CD4-positive, alpha-beta T cell treated with Interleukin-4 for 1 hour (primary cell): ENCODE results near the gene MTG2.

Experiments
- DNase-seq, 2 donors: peaks; one replicate each; pipeline ENCODE4 v3.0.0-alpha.2; 2020 to 2022

The MTG2 gene

DNA sequence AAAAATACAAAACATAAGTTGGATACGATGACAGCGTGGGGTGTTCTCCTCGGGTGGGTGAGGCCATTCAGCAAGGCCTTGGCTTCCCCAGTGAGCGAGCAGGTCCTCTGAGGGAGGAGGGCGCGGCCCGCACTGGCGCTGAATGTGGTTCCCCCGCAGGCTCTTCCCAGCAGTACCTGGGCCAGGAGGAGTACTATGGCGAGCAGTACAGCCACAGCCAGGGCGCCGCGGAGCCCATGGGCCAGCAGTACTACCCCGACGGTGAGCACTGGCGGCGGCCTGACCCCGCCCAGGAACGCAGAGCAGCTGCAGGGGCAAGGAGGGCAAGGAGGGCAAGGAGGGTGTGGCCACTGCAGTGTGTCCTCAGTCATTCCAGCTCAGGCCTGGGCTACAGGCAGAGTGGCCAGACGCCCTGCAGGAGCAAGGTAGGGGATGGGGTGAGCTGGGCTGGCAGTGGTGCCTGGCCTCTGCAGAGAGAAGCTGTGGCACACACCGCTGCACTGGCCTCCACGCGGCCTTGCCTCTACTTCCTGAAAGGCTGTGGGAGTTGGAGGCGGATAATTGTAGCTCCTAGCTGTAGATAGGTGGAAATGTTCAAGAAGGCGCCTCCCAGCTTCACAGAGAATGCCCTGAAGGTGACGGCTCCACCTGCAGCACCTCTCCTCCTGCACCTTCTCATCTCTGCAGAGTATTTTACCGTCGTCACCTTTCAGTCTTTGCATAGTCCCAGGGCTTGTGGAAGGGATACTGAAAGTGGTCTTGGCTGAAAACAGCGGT, 18.7 kb upstream of the MTG2 start:
- no peak for DNase-seq

DNA sequence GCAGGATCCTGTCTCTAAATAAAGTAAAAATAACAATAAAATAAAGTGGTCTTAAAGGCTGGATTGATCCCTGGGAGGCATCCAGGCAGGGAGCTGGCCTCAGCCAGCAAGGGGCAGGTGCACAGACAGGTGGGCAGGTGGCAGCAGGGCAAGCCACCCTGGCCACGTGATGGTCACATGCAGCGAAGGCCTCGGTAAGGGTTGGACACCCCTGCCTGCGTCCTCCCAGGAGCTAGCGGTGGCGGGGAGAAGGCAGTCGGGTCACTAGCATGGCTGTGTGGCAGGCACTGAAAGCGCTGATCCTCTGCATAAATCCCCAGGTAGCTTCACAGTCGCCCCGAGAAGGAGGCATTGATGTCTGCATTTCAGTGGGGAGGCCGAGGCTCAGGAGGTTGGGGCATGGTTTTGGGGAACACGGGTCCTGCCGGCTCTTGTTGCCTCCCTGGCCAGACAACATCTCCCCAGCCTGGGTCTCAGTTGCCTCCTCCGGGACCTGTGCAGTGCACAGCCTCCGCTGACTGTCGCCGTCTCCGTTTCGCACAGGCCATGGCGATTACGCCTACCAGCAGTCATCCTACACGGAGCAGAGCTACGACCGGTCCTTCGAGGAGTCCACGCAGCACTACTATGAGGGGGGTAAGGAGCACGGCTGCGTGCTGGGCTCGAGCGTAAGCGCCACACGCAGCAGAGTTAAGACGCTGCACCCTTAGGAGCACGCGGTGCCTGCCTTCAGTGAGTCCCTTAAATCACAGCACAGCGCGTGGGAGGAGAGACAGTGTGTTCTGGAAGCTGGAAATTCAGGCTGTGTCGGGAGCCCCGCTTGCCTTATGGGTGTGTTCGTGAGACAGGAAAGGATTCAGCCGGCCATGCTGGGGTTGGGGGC, 17.7 kb upstream of the MTG2 start:
- no peak for DNase-seq

- DNase-seq = no peak
These were observed 16.9 kb upstream of the MTG2 start for GRCh38 chr20:62165762-62166399.

GRCh38 chr20:62167474-62167873, 15.4 kb upstream of the MTG2 start:
- no peak for DNase-seq

DNA sequence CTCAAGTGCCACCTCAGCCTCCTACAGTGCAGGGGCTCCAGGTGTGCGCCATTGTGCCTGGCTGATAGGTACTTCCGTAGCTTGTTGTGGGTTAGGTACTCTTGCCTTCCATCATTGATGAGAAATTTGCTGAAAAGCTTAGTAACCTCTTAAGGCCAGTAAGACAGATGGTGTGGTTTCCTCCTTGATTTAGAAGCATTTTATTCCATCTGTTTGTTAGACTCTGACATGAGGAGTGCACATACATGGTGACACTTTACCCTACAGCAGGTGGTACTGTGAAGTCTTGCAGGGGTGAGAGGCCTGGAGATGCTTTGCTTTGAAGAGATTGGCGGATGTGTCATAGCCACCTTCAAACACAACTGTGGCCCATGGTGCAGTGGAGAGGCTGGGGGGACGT, 14.8 kb upstream of the MTG2 start:
- no peak for DNase-seq

- DNase-seq = no peak
These were observed 13.9 kb upstream of the MTG2 start for GRCh38 chr20:62168890-62169435.

DNA sequence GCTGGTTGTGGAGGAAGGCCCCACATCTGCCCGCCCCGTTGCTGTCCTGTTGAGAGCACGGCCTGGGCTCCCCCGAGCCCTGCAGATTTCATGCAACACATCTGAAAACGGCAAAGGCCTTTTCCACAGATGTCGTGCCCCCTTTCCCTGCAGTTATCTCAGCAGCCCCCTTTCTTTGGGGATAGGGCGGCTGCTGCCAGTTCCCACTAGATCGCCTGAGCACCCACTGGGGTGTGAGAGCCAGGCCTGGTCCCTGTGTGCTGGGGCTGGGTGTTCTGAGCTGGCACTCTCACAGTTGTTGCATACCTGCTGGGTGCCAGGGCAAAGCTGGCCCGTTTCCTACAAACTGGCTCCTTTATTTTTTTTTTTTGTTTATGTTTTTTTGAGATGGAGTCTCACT, 12.3 kb upstream of the MTG2 start:
- no peak for DNase-seq

GRCh38 chr20:62171245-62171644, 11.6 kb upstream of the MTG2 start:
- no peak for DNase-seq

DNA sequence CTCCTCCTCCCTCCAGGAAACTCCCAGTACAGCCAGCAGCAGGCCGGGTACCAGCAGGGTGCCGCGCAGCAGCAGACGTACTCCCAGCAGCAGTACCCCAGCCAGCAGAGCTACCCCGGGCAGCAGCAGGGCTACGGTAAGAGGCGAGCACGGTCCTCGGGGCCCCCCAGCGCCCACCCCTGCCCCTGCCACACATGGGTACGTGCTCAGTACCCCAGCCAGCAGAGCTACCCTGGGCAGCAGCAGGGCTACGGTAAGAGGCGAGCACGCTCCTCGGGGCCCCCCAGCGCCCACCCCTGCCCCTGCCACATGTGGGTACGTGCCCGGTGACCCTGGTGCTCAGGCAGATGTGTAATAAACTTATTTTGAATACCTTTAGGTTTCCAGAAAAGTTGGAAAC, 10.2 kb upstream of the MTG2 start:
- DNase-seq = no peak

DNA sequence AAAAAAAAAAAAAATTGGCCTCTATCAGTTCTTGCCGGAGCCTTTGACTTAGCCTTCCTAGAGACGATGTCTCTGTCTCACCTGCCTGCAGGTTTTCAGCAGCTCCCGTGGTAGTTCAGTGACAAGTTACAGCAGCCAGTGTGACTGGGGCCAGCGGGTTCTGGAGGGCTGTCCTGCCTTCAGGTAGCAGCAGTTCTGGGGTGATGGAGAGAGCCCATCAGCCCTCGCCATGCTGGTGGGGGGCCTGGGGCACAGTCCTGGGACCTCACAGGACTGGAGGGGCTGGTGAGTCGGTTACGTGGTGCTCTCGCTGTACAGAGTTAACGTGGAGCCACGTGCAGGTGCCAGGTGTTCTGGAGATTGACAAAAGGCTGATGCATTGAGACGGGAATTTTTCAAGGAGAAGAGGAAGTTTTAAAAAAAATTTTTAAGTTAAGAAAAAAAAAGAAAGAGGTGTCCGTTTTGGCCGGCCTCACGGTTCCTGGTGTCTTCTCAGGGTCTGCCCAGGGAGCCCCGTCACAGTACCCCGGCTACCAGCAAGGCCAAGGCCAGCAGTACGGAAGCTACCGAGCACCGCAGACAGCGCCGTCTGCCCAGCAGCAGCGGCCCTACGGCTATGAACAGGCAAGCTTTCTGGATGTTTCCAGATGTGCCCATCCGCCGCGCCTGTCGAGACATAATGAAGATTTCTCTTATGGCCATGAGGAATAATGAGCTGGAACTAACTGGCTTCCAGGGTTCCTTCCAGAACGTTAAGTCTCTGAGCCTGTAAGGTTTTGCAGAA, 8.6 kb upstream of the MTG2 start:
- no peak for DNase-seq

GRCh38 chr20:62174870-62175624, 7.8 kb upstream of the MTG2 start:
- no peak for DNase-seq

DNA sequence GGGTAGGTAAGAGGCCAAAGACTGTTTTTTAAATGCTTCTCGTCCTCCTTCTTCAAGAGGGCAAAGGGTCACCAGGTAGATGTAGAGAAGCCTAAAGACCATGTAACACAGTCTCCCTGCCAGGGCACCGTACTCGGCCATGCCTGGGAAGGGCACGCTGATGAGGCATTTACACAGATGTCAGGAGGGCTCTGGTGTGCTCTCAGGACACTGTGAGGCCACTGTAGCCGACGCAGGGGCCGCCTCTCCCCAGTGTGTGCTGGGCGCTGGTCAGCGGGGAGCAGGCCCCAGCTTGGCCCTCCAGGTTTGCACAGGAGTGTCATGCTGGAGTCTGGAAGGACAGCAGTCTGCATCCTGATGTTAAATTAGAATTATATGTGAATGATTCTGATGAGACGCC, 7.1 kb upstream of the MTG2 start:
- DNase-seq = no peak

GRCh38 chr20:62176866-62177265, 6.0 kb upstream of the MTG2 start:
- no peak for DNase-seq

DNA sequence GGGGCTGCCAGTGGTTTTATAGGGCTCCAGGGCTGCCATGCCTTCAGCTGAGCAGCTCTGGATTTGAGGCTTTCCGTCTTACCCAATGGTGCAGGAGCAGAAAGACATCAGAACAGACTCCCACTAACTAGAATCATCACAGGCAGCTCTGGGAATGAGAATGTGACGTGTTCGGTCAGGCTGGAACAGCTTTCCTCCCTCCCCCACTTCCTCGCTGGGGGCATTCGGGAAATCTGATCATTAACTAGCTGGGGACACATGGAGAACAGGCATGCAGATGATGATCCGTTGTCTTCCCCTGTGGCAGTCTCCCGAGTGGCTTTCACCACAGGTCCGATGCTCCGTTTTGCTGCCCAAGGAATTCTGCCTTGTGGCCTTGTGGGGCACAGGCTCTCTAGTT, 5.5 kb upstream of the MTG2 start:
- no peak for DNase-seq

- no peak for DNase-seq
These were observed 4.3 kb upstream of the MTG2 start for GRCh38 chr20:62178316-62179161.

- DNase-seq = no peak
These were observed 3.7 kb upstream of the MTG2 start for GRCh38 chr20:62179162-62179504.

DNA sequence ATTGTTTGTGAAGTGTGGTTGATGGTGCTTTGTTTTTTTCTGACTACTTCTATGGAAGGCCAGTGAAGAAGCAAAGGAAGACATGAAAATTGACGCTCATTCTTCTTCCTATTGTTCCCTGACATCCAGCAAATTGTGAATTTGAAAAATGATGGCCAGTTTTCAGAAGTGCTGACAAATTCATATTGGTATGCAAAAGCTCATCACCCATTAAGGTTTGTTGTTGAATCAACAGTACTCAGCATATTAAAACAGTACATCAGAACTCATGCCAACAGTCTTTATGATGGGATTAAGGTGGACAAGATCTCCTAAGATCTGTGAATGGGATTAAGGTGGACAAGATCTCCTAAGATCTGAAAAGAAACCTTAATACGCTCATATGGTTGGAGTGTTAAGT, 1.0 kb upstream of the MTG2 start:
- DNase-seq = no peak

DNA sequence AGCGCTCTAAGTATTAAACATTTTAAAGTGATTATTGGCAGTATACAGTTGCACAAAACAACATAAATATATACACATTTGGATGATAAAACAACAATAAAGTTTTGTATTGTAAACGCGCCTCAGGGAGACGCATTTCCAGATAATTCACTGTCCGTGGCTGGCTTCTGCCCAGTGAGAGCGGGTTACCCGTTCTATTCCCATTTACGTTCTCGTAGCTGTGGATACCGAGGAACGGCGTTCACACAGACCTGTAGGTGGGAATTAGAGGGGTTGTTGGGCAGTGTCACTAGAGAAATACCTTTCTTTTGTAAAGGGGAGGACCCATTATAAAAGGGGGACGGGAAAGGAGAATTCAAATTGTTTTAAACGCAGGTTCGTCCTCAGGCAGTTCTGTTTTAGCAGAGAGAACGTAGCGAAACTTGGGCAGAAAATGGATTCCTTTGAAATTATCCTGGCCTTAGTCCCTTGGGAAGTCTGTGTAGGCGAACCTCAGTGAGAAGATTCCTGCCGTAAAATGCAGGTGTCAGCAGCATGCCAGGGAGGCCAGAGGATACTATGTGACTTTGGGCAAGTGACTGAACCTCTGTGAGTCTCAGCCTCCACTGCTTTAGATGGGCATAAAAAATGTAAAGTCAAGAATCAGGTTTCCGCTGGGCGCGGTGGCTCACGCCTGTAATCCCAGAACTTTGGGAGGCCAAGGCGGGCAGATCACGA, 756 bp downstream of the MTG2 start:
- no peak for DNase-seq

GRCh38 chr20:62186096-62186426, 3.2 kb downstream of the MTG2 start:
- DNase-seq = no peak
